ENCODE results near the gene PLS3.

Gene PLS3

DNA sequence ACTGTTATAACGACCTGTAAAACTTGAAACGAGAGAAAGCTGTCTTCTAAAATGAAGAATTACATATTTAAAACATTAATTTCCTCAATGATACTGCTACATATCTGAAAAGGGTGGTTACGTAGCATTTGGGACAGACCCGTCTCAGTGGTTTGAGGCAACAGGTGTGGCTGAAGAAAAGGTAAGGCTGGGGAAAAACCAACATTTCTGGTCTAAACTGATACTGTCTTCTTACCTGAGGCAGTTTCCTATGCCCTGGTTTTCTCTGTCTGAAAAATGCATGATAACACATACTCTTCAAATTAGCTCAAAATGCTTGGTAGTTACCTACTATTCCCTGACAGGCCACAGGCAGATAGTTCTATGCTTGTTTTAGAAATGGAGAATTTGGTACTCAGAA, 30.4 kb downstream of the PLS3 start:
- no peak overlapping the region for H3K4me3 ChIP-seq (ENCODE audit: low read depth, low read length)
- TF ChIP-seq, protein P1, sequence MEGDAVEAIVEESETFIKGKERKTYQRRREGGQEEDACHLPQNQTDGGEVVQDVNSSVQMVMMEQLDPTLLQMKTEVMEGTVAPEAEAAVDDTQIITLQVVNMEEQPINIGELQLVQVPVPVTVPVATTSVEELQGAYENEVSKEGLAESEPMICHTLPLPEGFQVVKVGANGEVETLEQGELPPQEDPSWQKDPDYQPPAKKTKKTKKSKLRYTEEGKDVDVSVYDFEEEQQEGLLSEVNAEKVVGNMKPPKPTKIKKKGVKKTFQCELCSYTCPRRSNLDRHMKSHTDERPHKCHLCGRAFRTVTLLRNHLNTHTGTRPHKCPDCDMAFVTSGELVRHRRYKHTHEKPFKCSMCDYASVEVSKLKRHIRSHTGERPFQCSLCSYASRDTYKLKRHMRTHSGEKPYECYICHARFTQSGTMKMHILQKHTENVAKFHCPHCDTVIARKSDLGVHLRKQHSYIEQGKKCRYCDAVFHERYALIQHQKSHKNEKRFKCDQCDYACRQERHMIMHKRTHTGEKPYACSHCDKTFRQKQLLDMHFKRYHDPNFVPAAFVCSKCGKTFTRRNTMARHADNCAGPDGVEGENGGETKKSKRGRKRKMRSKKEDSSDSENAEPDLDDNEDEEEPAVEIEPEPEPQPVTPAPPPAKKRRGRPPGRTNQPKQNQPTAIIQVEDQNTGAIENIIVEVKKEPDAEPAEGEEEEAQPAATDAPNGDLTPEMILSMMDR (IDR thresholded peaks at IDR 0.05; ENCODE audit: control insufficient read depth, extremely low read depth, insufficient read depth): no peak

DNA sequence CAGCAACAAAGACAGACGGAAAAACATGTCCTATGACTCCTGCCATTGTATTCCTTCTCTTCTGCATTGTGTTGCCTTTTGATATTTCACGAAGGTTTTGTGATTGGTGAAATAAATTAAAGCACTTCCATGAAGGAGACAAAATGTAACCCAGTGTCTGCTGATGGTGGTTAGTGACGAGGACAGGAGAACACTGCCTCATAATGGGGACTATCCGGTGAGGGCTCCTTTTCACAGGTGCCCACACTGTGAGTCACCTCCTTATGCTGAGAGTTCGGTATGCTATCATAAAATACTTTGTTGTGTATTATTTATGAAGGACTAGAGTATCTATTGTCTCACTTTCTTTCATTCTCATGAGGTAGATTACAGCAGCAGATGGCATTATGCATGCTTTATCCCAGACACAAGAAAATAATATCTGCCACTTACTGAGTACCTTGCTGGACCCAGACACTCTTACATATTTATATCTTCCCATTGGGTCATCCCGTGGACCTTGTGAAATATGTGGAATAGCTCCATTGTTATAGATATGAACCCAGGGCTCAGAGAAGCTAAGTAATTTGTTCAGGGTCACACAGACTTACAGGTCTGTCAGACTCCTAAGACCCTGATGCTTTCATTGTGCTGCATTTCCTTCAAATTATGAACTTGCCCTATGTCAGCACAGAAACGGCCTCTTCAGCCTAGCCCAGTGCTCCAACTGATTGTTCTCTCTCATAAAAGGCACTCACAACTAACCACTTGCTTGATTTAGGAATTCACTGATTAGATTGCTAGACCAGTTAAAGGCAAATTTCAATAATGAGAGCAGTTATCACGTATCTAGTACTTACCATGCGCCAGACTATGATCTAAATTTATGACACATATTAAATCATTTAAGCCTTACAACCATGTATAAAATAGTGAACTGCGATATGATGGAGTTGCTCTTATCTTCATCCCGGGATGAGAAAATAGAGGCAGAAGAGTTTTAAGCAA, 31.2 kb downstream of the PLS3 start:
- no peak overlapping the region for H3K4me3 ChIP-seq (ENCODE audit: low read depth, low read length)
- DNase-seq (ENCODE audit: low read depth): no peak
- TF ChIP-seq, protein P1 (IDR thresholded peaks at IDR 0.05; ENCODE audit: control insufficient read depth, extremely low read depth, insufficient read depth): no peak

More for the DNA sequence above, 30.4 kb downstream of the PLS3 start:
- no peak for DNase-seq (ENCODE audit: low read depth)

DNA sequence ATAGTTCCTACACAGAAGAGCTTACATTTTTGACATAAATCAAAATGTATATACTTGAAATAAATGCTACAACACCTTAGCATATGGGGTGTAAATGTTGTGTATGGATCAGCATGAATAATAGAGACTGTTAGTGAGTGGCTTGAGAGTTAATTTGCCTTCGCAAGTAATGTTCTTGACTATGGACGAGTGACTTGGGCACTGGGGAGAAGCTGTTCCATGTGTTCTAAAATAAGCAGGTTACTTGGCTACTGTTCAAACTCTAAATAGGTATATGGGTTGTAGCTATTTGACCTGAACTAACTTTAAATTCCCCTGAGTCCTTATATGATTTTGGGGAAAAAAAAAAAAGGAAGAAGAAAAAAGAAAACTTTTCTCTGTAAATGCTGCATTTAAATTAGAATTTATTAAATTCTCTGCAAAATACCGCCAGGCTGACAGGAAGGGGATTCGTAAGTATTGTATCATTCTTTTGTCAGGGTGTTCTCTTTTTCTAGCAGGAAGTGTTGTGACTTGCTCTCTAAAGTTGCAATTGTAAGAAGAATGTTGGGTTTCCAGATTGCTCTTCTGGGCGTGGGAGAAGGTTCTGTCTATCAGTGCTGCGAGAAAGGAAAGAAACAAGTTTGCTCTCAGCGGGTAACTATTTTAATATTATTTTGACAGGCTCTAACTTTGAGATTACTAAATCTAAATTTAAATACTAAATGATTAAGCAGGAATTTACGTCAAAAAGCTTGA, 32.2 kb downstream of the PLS3 start:
- DNase-seq (ENCODE audit: low read depth): no peak
- TF ChIP-seq, protein P1 (IDR thresholded peaks at IDR 0.05; ENCODE audit: control insufficient read depth, extremely low read depth, insufficient read depth): no peak
- H3K4me3 ChIP-seq (ENCODE audit: low read depth, low read length): no peak overlapping the region

DNA sequence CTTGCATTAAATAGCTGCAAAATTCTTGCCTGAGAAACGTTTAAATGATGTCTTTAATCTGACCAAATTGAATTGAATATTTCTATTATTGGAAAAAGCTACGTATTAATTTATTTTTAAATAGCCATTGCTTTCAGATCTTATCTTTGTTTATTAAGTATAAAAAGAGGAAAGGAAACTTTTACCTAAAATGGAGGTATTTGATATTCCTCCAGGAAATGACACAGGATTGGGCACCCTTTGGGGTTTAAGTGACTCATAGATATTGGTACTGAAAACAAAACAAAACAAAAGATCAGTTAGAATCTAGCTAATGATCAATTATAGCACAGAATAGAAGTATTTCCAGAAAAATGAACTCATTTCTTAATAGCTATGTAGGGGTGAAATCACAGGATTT, 34.1 kb downstream of the PLS3 start:
- no peak overlapping the region for H3K4me3 ChIP-seq (ENCODE audit: low read depth, low read length)
- no peak for DNase-seq (ENCODE audit: low read depth)
- TF ChIP-seq, protein P1 (IDR thresholded peaks at IDR 0.05; ENCODE audit: control insufficient read depth, extremely low read depth, insufficient read depth): no peak

DNA sequence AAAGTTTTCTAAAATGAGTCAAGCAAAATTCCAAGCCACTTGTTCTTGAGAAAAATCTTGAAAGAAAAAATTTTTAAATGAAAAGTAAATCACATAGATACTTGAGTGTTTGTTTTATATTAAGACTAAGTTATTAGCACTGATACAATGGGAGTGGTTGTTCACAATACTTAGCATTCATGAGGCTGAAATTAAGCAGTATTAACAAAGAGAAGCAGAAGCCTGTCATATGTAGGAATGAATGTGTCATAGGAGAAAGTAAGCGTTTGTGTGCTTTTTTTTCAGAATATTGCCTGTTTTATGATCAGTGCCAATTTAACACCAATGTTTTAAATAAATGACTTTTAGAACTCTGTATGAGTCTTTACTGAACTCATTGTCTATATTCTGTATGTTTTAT, 37.6 kb downstream of the PLS3 start:
- TF ChIP-seq, protein P1 (IDR thresholded peaks at IDR 0.05; ENCODE audit: control insufficient read depth, extremely low read depth, insufficient read depth): no peak
- DNase-seq (ENCODE audit: low read depth): no peak
- no peak overlapping the region for H3K4me3 ChIP-seq (ENCODE audit: low read depth, low read length)

DNA sequence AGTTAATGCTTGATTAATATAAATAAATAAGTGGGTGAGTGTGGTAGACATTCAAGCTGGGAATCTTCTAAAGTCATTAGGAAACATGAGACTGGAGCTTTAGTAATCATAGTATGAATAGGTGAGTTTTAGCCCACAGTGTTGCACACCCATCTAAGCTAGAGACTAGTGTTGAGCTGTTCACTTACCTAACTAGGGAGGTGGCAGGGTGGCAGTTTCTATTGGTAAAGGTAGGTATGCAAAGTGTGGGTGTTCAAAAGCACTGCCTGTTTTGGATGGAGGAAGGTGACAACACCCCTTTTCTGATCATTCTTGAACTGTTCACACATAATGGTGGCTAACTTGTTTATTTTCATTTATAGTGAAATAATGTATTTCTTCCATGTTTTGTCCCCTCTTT, 41.3 kb downstream of the PLS3 start:
- no peak for DNase-seq (ENCODE audit: low read depth)
- TF ChIP-seq, protein P1 (IDR thresholded peaks at IDR 0.05; ENCODE audit: control insufficient read depth, extremely low read depth, insufficient read depth): no peak

More for the DNA sequence above, 41.3 kb downstream of the PLS3 start:
- H3K4me3 ChIP-seq (ENCODE audit: low read depth, low read length): no peak overlapping the region

Data from LNCaP clone FGC (cell line).